Activated CD8-positive, alpha-beta T cell treated with anti-CD3 and anti-CD28 coated beads for 36 hours (primary cell): Measurements from ENCODE around the gene SLC1A7. TPM values are rescaled to one million over a fixed set of nuclear protein-coding genes. Genes with fewer than 3 reads are reported as not detected.

Experiments used
- ATAC-seq: fragments of 200-7000 bp; cut with Tn5 transposase; one replicate; pipeline ENCODE4 v1.10.0; 2021; ENCODE audit warnings: mild to moderate bottlenecking, moderate library complexity
- CTCF ChIA-PET: fragments of 350-600 bp; sonication (Branson Sonifier 250); formaldehyde crosslinking; loops from one replicate; lab custom pipeline; 2021; ENCODE audit warnings: antibody characterized with exemption; lab: Charles Lee
- POLR2A ChIA-PET: fragments of 350-600 bp; sonication (Branson Sonifier 250); formaldehyde crosslinking; loops from one replicate; lab custom pipeline; 2021; ENCODE audit warnings: antibody characterized with exemption; lab: Charles Lee
- DNase-seq: peaks from one replicate; pipeline ENCODE4 v3.0.0-alpha.2; 2020
- H3K27ac Mint-ChIP-seq: one replicate; pipeline ENCODE4 v1.8.0; 2021; ENCODE audit warnings: mild to moderate bottlenecking, mixed read lengths
- H3K27me3 Mint-ChIP-seq: one replicate; pipeline ENCODE4 v1.8.0; 2021; ENCODE audit warnings: mixed read lengths
- H3K36me3 Mint-ChIP-seq: one replicate; pipeline ENCODE4 v1.8.0; 2021; ENCODE audit warnings: low read depth, mixed read lengths
- H3K4me1 Mint-ChIP-seq: one replicate; pipeline ENCODE4 v1.8.0; 2021; ENCODE audit warnings: low read depth, mixed read lengths
- H3K4me3 Mint-ChIP-seq: one replicate; pipeline ENCODE4 v1.8.0; 2021; ENCODE audit warnings: mild to moderate bottlenecking, moderate library complexity, mixed read lengths
- H3K9me3 Mint-ChIP-seq: one replicate; pipeline ENCODE4 v1.8.0; 2021; ENCODE audit warnings: mixed read lengths
- CTCF ChIP-seq: fragments of 200-600 bp; IDR thresholded peaks from one replicate; pipeline ENCODE4 v1.8.0; 2022; ENCODE audit warnings: antibody characterized with exemption, mild to moderate bottlenecking
- intact Hi-C: fragments of 100-400 bp; cut with micrococcal nuclease; formaldehyde crosslinking; loops from one replicate; pipeline ENCODE4 v1.10.0; 2022
- total RNA-seq, 2 experiments: library from RNA; stranded (reverse); gene quantifications; one replicate each; pipeline ENCODE4 v1.2.3, GENCODE V29; 2021

Gene SLC1A7
- total RNA-seq, 2 experiments from 2014 or later = not detected

- ChIA-PET POLR2A (interaction anchor here (0.8 to 1.1 kb wide), 2 partner anchors 11 to 21 kb away, joined by 3 read pairs; no protein-coding TSS in a partner anchor), CTCF (no interaction called here)
- peak; percentile 13 for ATAC-seq
- Mint-ChIP-seq H3K27ac (no peak overlapping the region), H3K9me3 (no peaks in the 10 kb centered on the region), H3K27me3 (no peaks in the 10 kb centered on the region), H3K36me3 (no peaks in the 10 kb centered on the region), H3K4me1 (peaks cover 15% of the 10 kb centered on the region), H3K4me3 (no peak overlapping the region)
- intact Hi-C loops = no loop called here
- no peak for TF ChIP-seq CTCF
- no peak for DNase-seq
Observed at GRCh38 chr1:53111073-53111556, 31.3 kb downstream of the SLC1A7 start.

GRCh38 chr1:53110370-53111072, 31.9 kb downstream of the SLC1A7 start:
- DNase-seq (peak; percentile 20), ATAC-seq (peak; percentile 69)
- TF ChIP-seq CTCF = no peak
- intact Hi-C loops = no loop called here
- CTCF ChIA-PET = no interaction called here
- Mint-ChIP-seq H3K9me3 (no peaks in the 10 kb centered on the region), H3K4me3 (no peak overlapping the region), H3K27ac (no peak overlapping the region), H3K36me3 (no peaks in the 10 kb centered on the region), H3K27me3 (no peaks in the 10 kb centered on the region), H3K4me1 (peaks cover 15% of the 10 kb centered on the region)
- POLR2A ChIA-PET = no interaction called here

- no peaks in the 10 kb centered on the region for H3K36me3 Mint-ChIP-seq
- H3K27ac Mint-ChIP-seq = no peak overlapping the region
- H3K9me3 Mint-ChIP-seq = no peaks in the 10 kb centered on the region
- intact Hi-C loops = no loop called here
- ChIA-PET POLR2A (interaction anchor here (0.8 kb wide), 1 partner anchor 12 kb away, joined by 3 read pairs; no protein-coding TSS in a partner anchor), CTCF (interaction anchor here (0.9 kb wide), 1 partner anchor 29 kb away, joined by 3 read pairs; no protein-coding TSS in a partner anchor)
- H3K4me1 Mint-ChIP-seq = peaks cover 15% of the 10 kb centered on the region
- no peaks in the 10 kb centered on the region for H3K27me3 Mint-ChIP-seq
- H3K4me3 Mint-ChIP-seq = no peak overlapping the region
- DNase-seq (no peak), ATAC-seq (no peak)
- TF ChIP-seq CTCF = no peak
Observed at GRCh38 chr1:53108646-53109580, 33.5 kb downstream of the SLC1A7 start.

- Mint-ChIP-seq H3K4me3 (no peak overlapping the region), H3K9me3 (no peaks in the 10 kb centered on the region), H3K4me1 (peaks cover 15% of the 10 kb centered on the region), H3K27me3 (no peaks in the 10 kb centered on the region), H3K36me3 (no peaks in the 10 kb centered on the region), H3K27ac (no peak overlapping the region)
- no peak for DNase-seq
- ChIA-PET CTCF (interaction anchor here (0.7 to 1.1 kb wide), 2 partner anchors 19 to 75 kb away, joined by 3 to 5 read pairs; no protein-coding TSS in a partner anchor), POLR2A (interaction anchor here (0.5 kb wide), 1 partner anchor 779 kb away, joined by 3 read pairs; no protein-coding TSS in a partner anchor)
- no peak for TF ChIP-seq CTCF
- no peak for ATAC-seq
- intact Hi-C loops = no loop called here
Observed at GRCh38 chr1:53107570-53108322, 34.7 kb downstream of the SLC1A7 start.
